ENCODE data around the gene UBE2E3. TPM values are rescaled to one million over a fixed set of nuclear protein-coding genes. Genes with fewer than 3 reads are reported as not detected.

Gene UBE2E3
- total and polyA plus RNA-seq, 2 of the 4 experiments (the other 2 are of a cell fraction): 106 to 114 TPM

GRCh38 chr2:181065458-181065857 is 85.1 kb downstream of the UBE2E3 start:
- Histone ChIP-seq H3K4me2 (ENCODE audit: low read depth, low read length) (no peak overlapping the region), H3K4me1 (ENCODE audit: control insufficient read depth, insufficient read depth, low read length) (no peaks in the 10 kb centered on the region; the same call in 1 of the 2 replicates), H3K27ac (ENCODE audit: insufficient read depth, low read length) (no peak overlapping the region), H2BK20ac (ENCODE audit: low read depth, low read length) (no peak overlapping the region), H3K56ac (ENCODE audit: extremely low read depth, insufficient read depth, low read length) (no peak overlapping the region), H3K9me3 (ENCODE audit: control insufficient read depth, insufficient read depth, low read length) (no peaks in the 10 kb centered on the region), H4K5ac (ENCODE audit: low read depth, low read length) (no peak overlapping the region), H2BK5ac (ENCODE audit: low read depth, low read length, poor library complexity, severe bottlenecking) (no peak overlapping the region), H3K9me1 (ENCODE audit: insufficient read depth, low read length) (0 out of 2 replicates have a peak, but pooled peaks cover 4% of the 10 kb centered on the region), H3K4me3 (ENCODE audit: insufficient read depth, low read depth, low read length) (no peak overlapping the region), H4K91ac (ENCODE audit: insufficient read depth, low read depth, low read length) (no peak overlapping the region), H3K18ac (ENCODE audit: low read depth, low read length) (no peak overlapping the region), H3K9ac (ENCODE audit: low read depth, low read length) (no peak overlapping the region), H2AFZ (replicated peaks; ENCODE audit: low read length, poor library complexity) (no peak overlapping the region), H2AK5ac (ENCODE audit: low read depth, low read length) (no peak overlapping the region), H3K23ac (ENCODE audit: low read depth, low read length) (no peak overlapping the region), H3K36me3 (ENCODE audit: control insufficient read depth, insufficient read depth, low read length) (peaks cover 5% of the 10 kb centered on the region), H2AK9ac (replicated peaks; ENCODE audit: low read depth, low read length, poor library complexity) (no peak overlapping the region), H4K8ac (ENCODE audit: low read depth in 2 of 2, low read length in 2 of 2) (no peak overlapping the region), H3K14ac (replicated peaks; ENCODE audit: low read depth, low read length) (no peak overlapping the region), H3K27me3 (ENCODE audit: control insufficient read depth, insufficient read depth, low read length) (no peaks in the 10 kb centered on the region), H3K4ac (ENCODE audit: low read depth, low read length) (no peak overlapping the region), H4K20me1 (ENCODE audit: insufficient read depth, low read length) (peaks cover 4% of the 10 kb centered on the region; the same call in 1 of the 2 replicates), H3K79me1 (ENCODE audit: low read depth in 1 of 2, low read length in 2 of 2) (peaks cover 8 to 37% of the 10 kb centered on the region in 2 experiments; a peak in 3 of 4 replicates), H2BK15ac (ENCODE audit: low read depth, low read length) (no peak overlapping the region), H2BK120ac (ENCODE audit: low read depth, low read length) (no peak overlapping the region)
- no TSS peak for BruUV-seq (replicated peaks)
- ChIA-PET CTCF (no interaction called here), POLR2A (ENCODE audit: unreplicated experiment) (no interaction called here)
- dilution Hi-C loops (cut with HindIII; ENCODE audit: low sequenced_read_pairs, unreplicated experiment): no loop called here
- TF ChIP-seq MAFK (IDR thresholded peaks at IDR 0.05; ENCODE audit: low read depth, low read length) (no peak), RFX5 (IDR thresholded peaks at IDR 0.05; ENCODE audit: low read depth, low read length) (no peak), SMC3 (IDR thresholded peaks at IDR 0.05; ENCODE audit: low read depth, low read length) (no peak), FOS (IDR thresholded peaks at IDR 0.05; ENCODE audit: low read depth, low read length) (no peak)
- intact Hi-C loops (cut with micrococcal nuclease): no loop called here
- in situ Hi-C loops (cut with MboI; ENCODE audit: low sequenced_read_pairs): no loop called here
- ATAC-seq (ENCODE audit: low read depth): no peak
- no peak for DNase-seq
